Measurements from ENCODE around the gene CYSRT1.
A peak's percentile ranks its signal among the peaks of the same experiment; 100 is the strongest.

Gene CYSRT1

GRCh38 chr9:137228968-137229896, 4.3 kb downstream of the CYSRT1 start:
- Histone ChIP-seq H3K4me1 (ENCODE audit: control insufficient read depth, insufficient read depth, low read length) (no peaks in the 10 kb centered on the region), H3K4me3 (ENCODE audit: low read depth, low read length) (no peak overlapping the region), H3K36me3 (ENCODE audit: control insufficient read depth in 2 of 2, insufficient read depth in 1 of 2, low read length in 2 of 2) (no peaks in the 10 kb centered on the region), H3K27ac (ENCODE audit: extremely low read depth, low read depth, low read length) (no peak overlapping the region), H3K9me3 (ENCODE audit: control insufficient read depth, insufficient read depth, low read depth, low read length) (no peaks in the 10 kb centered on the region)
- ChIA-PET CTCF (interaction anchor here (0.6 to 5.6 kb wide), 9 partner anchors 8 to 333 kb away, joined by 3 to 69 read pairs (median 3); partner anchors contain the start of gene NPDC1), POLR2A (interaction anchor here (0.6 to 17.2 kb wide), 6 partner anchors 12 to 159 kb away, joined by 3 to 304 read pairs (median 8); partner anchors contain the start of genes NDOR1, SAPCD2, SSNA1 and TMEM203)
- TF ChIP-seq ZFHX2 (tag by site-specific recombination; conservative IDR thresholded peaks at IDR 0.05) (peak; percentile 84), SCRT2 (tag by site-specific recombination; IDR thresholded peaks at IDR 0.05) (no peak), ZNF513 (tag by site-specific recombination; IDR thresholded peaks at IDR 0.05) (no peak), ZNF580 (tag by site-specific recombination; IDR thresholded peaks at IDR 0.05) (no peak), ZNF398 (tag by site-specific recombination; IDR thresholded peaks at IDR 0.05) (no peak), ZSCAN18 (tag by site-specific recombination; IDR thresholded peaks at IDR 0.05) (no peak), EGR2 (tag by site-specific recombination; IDR thresholded peaks at IDR 0.05; ENCODE audit: low read depth) (peak; percentile 85), HIC1 (tag by site-specific recombination; IDR thresholded peaks at IDR 0.05) (0 out of 2 replicates have a peak, but pooled peaks have one; percentile 10), ZNF335 (tag by site-specific recombination; conservative IDR thresholded peaks at IDR 0.05) (peak; percentile 82), ZNF211 (tag by site-specific recombination; IDR thresholded peaks at IDR 0.05; ENCODE audit: low read depth) (no peak), ZNF610 (tag by site-specific recombination; IDR thresholded peaks at IDR 0.05; ENCODE audit: borderline replicate concordance) (no peak), ZNF776 (tag by site-specific recombination; IDR thresholded peaks at IDR 0.05; ENCODE audit: borderline replicate concordance) (no peak), ZNF184 (tag by site-specific recombination; IDR thresholded peaks at IDR 0.05) (no peak), ZNF221 (tag by site-specific recombination; IDR thresholded peaks at IDR 0.05; ENCODE audit: borderline replicate concordance) (no peak), KLF17 (tag by site-specific recombination; IDR thresholded peaks at IDR 0.05) (no peak), ZNF146 (tag by site-specific recombination; IDR thresholded peaks at IDR 0.05) (no peak)
